Gastrocnemius medialis (tissue), 4 donors: ENCODE measurements around the gene MT1B. TPM values are rescaled to one million over a fixed set of nuclear protein-coding genes. Genes with fewer than 3 reads are reported as not detected.

Experiments used
- ATAC-seq, 2 donors: fragments of 150-250 bp; one replicate each; pipeline ENCODE4 v1.9.1; 2016
- DNase-seq, 2 donors: peaks; one replicate each; pipeline ENCODE4 v3.0.0-alpha.2; 2019
- H3K27ac ChIP-seq, 4 donors: fragments of 200-600 bp; sonication (generic); 1 replicate in 1 of 4; 2 replicates in 3 of 4; pipeline ENCODE4 v1.5.1; 2016 to 2018; ENCODE audit warnings: mild to moderate bottlenecking in 2 of 4, moderate library complexity in 1 of 4
- H3K27me3 ChIP-seq, 3 donors: fragments of 200-600 bp; sonication (generic) in 2 of 3; 1 replicate in 1 of 3; 2 replicates in 2 of 3; pipeline versions ENCODE4 v1.5.1 to v1.6.0; 2016 to 2019; ENCODE audit warnings: mild to moderate bottlenecking in 1 of 3, moderate library complexity in 1 of 3
- H3K36me3 ChIP-seq, 2 donors: fragments of 200-600 bp; sonication (generic) in 1 of 2; one replicate each; pipeline ENCODE4 v1.5.1; 2017 to 2018
- H3K4me1 ChIP-seq, 2 donors: fragments of 200-600 bp; sonication (generic) in 1 of 2; one replicate each; pipeline ENCODE4 v1.5.1; 2016 to 2017; ENCODE audit warnings: mild to moderate bottlenecking in 2 of 2
- H3K4me3 ChIP-seq, 4 donors: fragments of 200-600 bp; sonication (generic) in 3 of 4; 1 replicate in 1 of 4; 2 replicates in 3 of 4; pipeline ENCODE4 v1.5.1; 2016 to 2019; ENCODE audit warnings: mild to moderate bottlenecking in 2 of 4
- H3K9me3 ChIP-seq, 3 donors: fragments of 200-600 bp; sonication (generic) in 2 of 3; 1 replicate in 1 of 3; 2 replicates in 2 of 3; pipeline ENCODE4 v1.5.1; 2016 to 2019
- CTCF ChIP-seq, 5 experiments: fragments of 450-650 bp in 3 of 5; fragments of 200-600 bp in 2 of 5; sonication (generic) in 2 of 5; IDR thresholded peaks in 4 of 5; conservative IDR thresholded peaks in 1 of 5; 1 replicate in 4 of 5; 2 replicates in 1 of 5; pipeline ENCODE4 v1.5.1; 2016 to 2019; ENCODE audit warnings: antibody characterized with exemption in 5 of 5, mild to moderate bottlenecking in 3 of 5, moderate library complexity in 3 of 5
- POLR2A ChIP-seq, 2 donors: fragments of 450-650 bp; IDR thresholded peaks; one replicate each; pipeline ENCODE4 v1.6.1; 2017; ENCODE audit warnings: antibody characterized with exemption in 2 of 2, mild to moderate bottlenecking in 2 of 2, moderate library complexity in 2 of 2
- in situ Hi-C, 4 donors: fragments of 200-750 bp; cut with MboI; loops; one replicate each; pipeline versions ENCODE4 v1.15.0 to v1.8.0; 2017; ENCODE audit warnings: low sequenced_read_pairs in 4 of 4
- intact Hi-C: fragments of 100-400 bp; cut with DNase I; formaldehyde crosslinking; loops from one replicate; pipeline ENCODE4 v1.15.1; 2023; ENCODE audit warnings: low total_unique reads
- total RNA-seq, 4 donors: library from RNA; depleted of rRNA; stranded (reverse); fragments of >200 nt; gene quantifications; one replicate each; pipeline versions ENCODE4 v1.1.0 to v1.2.3, GENCODE V29; 2016

Gene MT1B
- total RNA-seq, 4 donors from 2014 or later: not detected

GRCh38 chr16:56639045-56639444, 12.6 kb upstream of the MT1B start:
- intact Hi-C loops (no loop called here), in situ Hi-C loops (no loop called here)
- no peak for ATAC-seq
- peak overlapping the region; percentile 35 to 77 (median 66) for H3K27ac ChIP-seq
- no peak for DNase-seq
- TF ChIP-seq POLR2A (IDR thresholded peaks at IDR 0.05): no peak
- no peak for TF ChIP-seq CTCF (IDR thresholded peaks at IDR 0.05 in 4 of 5, conservative IDR thresholded peaks at IDR 0.05 in 1 of 5)
- H3K4me1 ChIP-seq: peaks cover 5 to 20% of the 10 kb centered on the region in 2 donors
- no peaks in the 10 kb centered on the region for H3K9me3 ChIP-seq
- peak overlapping the region in 2 of 4 donors; percentile 50 to 60 for H3K4me3 ChIP-seq
- peaks cover 3 to 7% (median 6%) of the 10 kb centered on the region in 3 donors for H3K27me3 ChIP-seq
- no peaks in the 10 kb centered on the region for H3K36me3 ChIP-seq

GRCh38 chr16:56640076-56640475, 11.6 kb upstream of the MT1B start:
- ATAC-seq (no peak), DNase-seq (no peak)
- Histone ChIP-seq H3K9me3 (no peaks in the 10 kb centered on the region), H3K4me3 (no peak overlapping the region), H3K27me3 (peaks cover 3 to 8% (median 7%) of the 10 kb centered on the region in 3 donors), H3K4me1 (peaks cover 5 to 20% of the 10 kb centered on the region in 2 donors), H3K27ac (no peak overlapping the region), H3K36me3 (no peaks in the 10 kb centered on the region)
- TF ChIP-seq CTCF (IDR thresholded peaks at IDR 0.05 in 4 of 5, conservative IDR thresholded peaks at IDR 0.05 in 1 of 5) (no peak), POLR2A (IDR thresholded peaks at IDR 0.05) (no peak)
- in situ Hi-C loops (no loop called here), intact Hi-C loops (no loop called here)

- H3K27me3 ChIP-seq: peaks cover 2 to 7% (median 3%) of the 10 kb centered on the region in 3 donors
- TF ChIP-seq CTCF (IDR thresholded peaks at IDR 0.05 in 4 of 5, conservative IDR thresholded peaks at IDR 0.05 in 1 of 5) (no peak), POLR2A (IDR thresholded peaks at IDR 0.05) (no peak)
Measured at GRCh38 chr16:56641166-56641565, 10.5 kb upstream of the MT1B start.

GRCh38 chr16:56643080-56643778, 8.5 kb upstream of the MT1B start:
- in situ Hi-C loops: no loop called here
- ATAC-seq (peak; percentile 51 to 59), DNase-seq (peak; percentile 27 to 54)
- peak overlapping the region; percentile 21 to 50 (median 34) for H3K27ac ChIP-seq
- no peaks in the 10 kb centered on the region for H3K36me3 ChIP-seq
- H3K4me3 ChIP-seq: peak overlapping the region; percentile 29 to 43 (median 38)
- TF ChIP-seq CTCF (IDR thresholded peaks at IDR 0.05 in 4 of 5, conservative IDR thresholded peaks at IDR 0.05 in 1 of 5) (peak in 4 of 5 experiments; percentile 32 to 49 (median 46)), POLR2A (IDR thresholded peaks at IDR 0.05) (no peak)
- peaks cover 5 to 20% of the 10 kb centered on the region in 2 donors for H3K4me1 ChIP-seq
- intact Hi-C loops: loop anchor here (2.0 kb wide), 1 partner anchor 36 kb away; no protein-coding TSS in a partner anchor
- peaks cover 2 to 11% (median 10%) of the 10 kb centered on the region in 3 donors for H3K27me3 ChIP-seq
- H3K9me3 ChIP-seq: no peaks in the 10 kb centered on the region

More at GRCh38 chr16:56641166-56641565, 10.5 kb upstream of the MT1B start:
- no peak for ATAC-seq
- Histone ChIP-seq H3K4me1 (peaks cover 5 to 20% of the 10 kb centered on the region in 2 donors), H3K4me3 (no peak overlapping the region), H3K36me3 (no peaks in the 10 kb centered on the region), H3K27ac (no peak overlapping the region), H3K9me3 (no peaks in the 10 kb centered on the region)
- intact Hi-C loops (no loop called here), in situ Hi-C loops (no loop called here)
- DNase-seq: no peak
